ENCODE data around the gene SERPINE3. TPM values are rescaled to one million over a fixed set of nuclear protein-coding genes. Genes with fewer than 3 reads are reported as not detected.

The SERPINE3 gene
- total RNA-seq, 1 donor from 2014 or later: 0.41 TPM

- FAIRE-seq (no peak), DNase-seq (ENCODE audit: low spot score in 2 of 2) (no peak)
These were observed 19.9 kb downstream of the SERPINE3 start for GRCh38 chr13:51359352-51359751.

GRCh38 chr13:51360489-51360888 lies 21.0 kb downstream of the SERPINE3 start:
- FAIRE-seq (no peak), DNase-seq (ENCODE audit: low spot score in 2 of 2) (no peak)

GRCh38 chr13:51361106-51361505 lies 21.6 kb downstream of the SERPINE3 start:
- no peak for FAIRE-seq
- no peak for DNase-seq (ENCODE audit: low spot score in 2 of 2)

- FAIRE-seq (no peak), DNase-seq (ENCODE audit: low spot score in 2 of 2) (no peak)
These were observed 24.1 kb downstream of the SERPINE3 start for GRCh38 chr13:51363625-51364024.

- DNase-seq (ENCODE audit: low spot score in 2 of 2): no peak
- no peak for FAIRE-seq
These were observed 25.0 kb downstream of the SERPINE3 start for GRCh38 chr13:51364404-51365008.

- FAIRE-seq (no peak), DNase-seq (ENCODE audit: low spot score in 2 of 2) (no peak)
These were observed 30.6 kb downstream of the SERPINE3 start for GRCh38 chr13:51370116-51370515.

GRCh38 chr13:51370811-51371210 lies 31.3 kb downstream of the SERPINE3 start:
- FAIRE-seq (no peak), DNase-seq (ENCODE audit: low spot score in 2 of 2) (no peak)

GRCh38 chr13:51371768-51372399 lies 32.4 kb downstream of the SERPINE3 start:
- DNase-seq (ENCODE audit: low spot score in 2 of 2) (no peak), FAIRE-seq (no peak)

- FAIRE-seq: no peak
- no peak for DNase-seq (ENCODE audit: low spot score in 2 of 2)
These were observed 34.0 kb downstream of the SERPINE3 start for GRCh38 chr13:51373451-51373850.

GRCh38 chr13:51380269-51380668 lies 40.8 kb downstream of the SERPINE3 start:
- DNase-seq (ENCODE audit: low spot score in 2 of 2) (no peak), FAIRE-seq (no peak)

- no peak for DNase-seq (ENCODE audit: low spot score in 2 of 2)
- FAIRE-seq: no peak
These were observed 45.6 kb downstream of the SERPINE3 start for GRCh38 chr13:51385114-51385513.

- DNase-seq (ENCODE audit: low spot score in 2 of 2) (no peak), FAIRE-seq (no peak)
These were observed 55.2 kb downstream of the SERPINE3 start for GRCh38 chr13:51394724-51395123.

GRCh38 chr13:51396352-51396751 lies 56.9 kb downstream of the SERPINE3 start:
- DNase-seq (ENCODE audit: low spot score in 2 of 2) (no peak), FAIRE-seq (no peak)

- no peak for FAIRE-seq
- peak in 1 of 2 donors; percentile 6 for DNase-seq (ENCODE audit: low spot score in 2 of 2)
These were observed 57.9 kb downstream of the SERPINE3 start for GRCh38 chr13:51397262-51397941.

GRCh38 chr13:51405176-51405575 lies 65.7 kb downstream of the SERPINE3 start:
- FAIRE-seq (no peak), DNase-seq (ENCODE audit: low spot score in 2 of 2) (no peak)

GRCh38 chr13:51412431-51412830 lies 72.9 kb downstream of the SERPINE3 start:
- FAIRE-seq: no peak

More at GRCh38 chr13:51412431-51412830, 72.9 kb downstream of the SERPINE3 start:
- no peak for DNase-seq (ENCODE audit: low spot score in 2 of 2)

Small RNA genes within 50 kb of the gene (small RNA-seq; reads per million reads assigned to genes)
- not detected for gene MIR5693

Other genes starting within 250 kb of the SERPINE3 start
- under 0.01 TPM for gene C13orf42, start 228.4 kb upstream of the SERPINE3 start, total RNA-seq
- 8.6 TPM for gene FAM124A, start 117.3 kb upstream of the SERPINE3 start, total RNA-seq
- gene INTS6, start 113.3 kb downstream of the SERPINE3 start, total RNA-seq: 39.9 TPM
- 4.9 TPM for gene WDFY2, start 244.8 kb downstream of the SERPINE3 start, total RNA-seq

All from frontal cortex (tissue), 4 donors.